ENCODE measurements around the gene SNX21. TPM values are rescaled to one million over a fixed set of nuclear protein-coding genes. Genes with fewer than 3 reads are reported as not detected.

SNX21 gene
- polyA plus RNA-seq, 2 of the 4 experiments (the other 2 are of a cell fraction): 4.0 to 7.0 TPM

GRCh38 chr20:45880988-45881788 is 47.6 kb downstream of the SNX21 start, which contains the start of gene ZSWIM1 (continued):
- no peak for TF ChIP-seq HMGXB4 (CRISPR knock-in tag; IDR thresholded peaks at IDR 0.05; ENCODE audit: borderline replicate concordance)
- TF ChIP-seq CTCF (IDR thresholded peaks at IDR 0.05): no peak
- TF ChIP-seq RNF2 (IDR thresholded peaks at IDR 0.05; ENCODE audit: borderline replicate concordance, low read depth): no peak
- TF ChIP-seq CEBPB (IDR thresholded peaks at IDR 0.05): no peak
- TF ChIP-seq ZNF302 (CRISPR knock-in tag; IDR thresholded peaks at IDR 0.05): no peak
- TF ChIP-seq CHD2 (IDR thresholded peaks at IDR 0.05; ENCODE audit: low read length, partially characterized antibody): no peak
- TF ChIP-seq E2F6 (IDR thresholded peaks at IDR 0.05; ENCODE audit: borderline replicate concordance, low read depth): no peak
- peak; percentile 77; the same call in 1 of the 2 replicates for TF ChIP-seq RFX5 (IDR thresholded peaks at IDR 0.05)
- no peak for TF ChIP-seq JUNB (IDR thresholded peaks at IDR 0.05)
- TF ChIP-seq HDAC2 (IDR thresholded peaks at IDR 0.05): 0 out of 2 replicates have a peak, but pooled peaks have one; percentile 42
- no peak for TF ChIP-seq ZSCAN20 (CRISPR knock-in tag; IDR thresholded peaks at IDR 0.05)
- no peak for TF ChIP-seq POLR2AphosphoS2 (conservative IDR thresholded peaks at IDR 0.05; ENCODE audit: low read length)
- no peak for TF ChIP-seq CBX8 (IDR thresholded peaks at IDR 0.05)
- TF ChIP-seq RAD21 (conservative IDR thresholded peaks at IDR 0.05 in 1 of 2, IDR thresholded peaks at IDR 0.05 in 1 of 2): no peak
- no peak for TF ChIP-seq EHMT2 (IDR thresholded peaks at IDR 0.05; ENCODE audit: low read depth)
- TF ChIP-seq EHF (CRISPR knock-in tag; IDR thresholded peaks at IDR 0.05): no peak
- no peak for TF ChIP-seq SMC3 (IDR thresholded peaks at IDR 0.05)
- TF ChIP-seq MYC (IDR thresholded peaks at IDR 0.05; ENCODE audit: borderline replicate concordance, low read length): no peak
- no peak; the same call in 1 of the 2 replicates for TF ChIP-seq HOXA7 (CRISPR knock-in tag; IDR thresholded peaks at IDR 0.05)
- no peak for TF ChIP-seq FOSB (CRISPR knock-in tag; IDR thresholded peaks at IDR 0.05)
- no peak for TF ChIP-seq CHD4 (IDR thresholded peaks at IDR 0.05; ENCODE audit: borderline replicate concordance)
- TF ChIP-seq KDM1A (IDR thresholded peaks at IDR 0.05; ENCODE audit: low read depth): peak; percentile 69
- no peak for TF ChIP-seq CBX2 (IDR thresholded peaks at IDR 0.05; ENCODE audit: borderline replicate concordance, low read depth)
- no peak for TF ChIP-seq MAX (IDR thresholded peaks at IDR 0.05)
- TF ChIP-seq NPAS2 (CRISPR knock-in tag; IDR thresholded peaks at IDR 0.05; ENCODE audit: borderline replicate concordance): no peak

Data from A549 (cell line).